SK-N-MC (cell line): Measurements from ENCODE around the gene CXCL8.

Experiments used
- EZH2 ChIP-seq: fragments of 200-600 bp; sonication (generic); IDR thresholded peaks from one replicate; pipeline ENCODE4 v1.6.1; 2017; ENCODE audit warnings: antibody characterized with exemption
- FOXP2 ChIP-seq: optimal IDR thresholded peaks from 2 replicates; pipeline ENCODE3; 2011; ENCODE audit warnings: mild to moderate bottlenecking, moderate library complexity; ENCODE audit not compliant: insufficient read depth; ENCODE audit errors: extremely low read length, control extremely low read depth
- POLR2AphosphoS5 ChIP-seq: IDR thresholded peaks from 2 replicates; pipeline ENCODE4 v1.6.1; 2012; ENCODE audit warnings: mild to moderate bottlenecking, low read depth, low read length, borderline replicate concordance

DNA sequence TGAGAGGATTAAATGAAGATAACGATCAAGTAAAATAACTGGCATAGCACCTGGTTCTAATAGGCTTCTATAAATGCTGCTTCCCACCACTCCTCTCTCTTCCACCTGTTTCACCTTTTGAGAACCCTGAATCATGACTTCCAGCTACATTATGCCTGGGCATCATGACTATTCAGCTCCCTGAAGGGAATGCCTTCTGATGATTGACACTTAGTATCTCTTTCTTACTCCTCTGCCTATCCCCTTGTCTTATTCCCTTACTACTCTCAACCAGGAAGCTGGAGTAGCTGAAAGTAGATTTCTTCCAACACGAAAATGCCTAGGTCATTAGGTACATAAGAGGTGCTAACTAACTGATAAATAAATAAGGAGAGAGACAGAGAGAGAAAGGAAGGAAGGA lies 24.7 kb upstream of the CXCL8 start:
- TF ChIP-seq POLR2AphosphoS5, result no peak
- no peak for TF ChIP-seq EZH2
- TF ChIP-seq FOXP2, result no peak
